Measurements from ENCODE around the gene TTPAL. TPM values are rescaled to one million over a fixed set of nuclear protein-coding genes. Genes with fewer than 3 reads are reported as not detected.

TTPAL gene
- total and polyA plus RNA-seq, 10 of the 15 experiments (the other 5 are each of a cell fraction or from before 2014, with no cell fraction given), result 4.0 to 24.0 (median 9.3) TPM

GRCh38 chr20:44461142-44461802, 14.4 kb upstream of the TTPAL start:
- Histone ChIP-seq H3K79me2 (ENCODE audit: control insufficient read depth, insufficient read depth, low read length) (no peaks in the 10 kb centered on the region), H3K36me3 (ENCODE audit: control insufficient read depth in 2 of 2, insufficient read depth in 2 of 2, low read length in 1 of 2) (no peaks in the 10 kb centered on the region), H3K9me3 (replicated peaks; ENCODE audit: control insufficient read depth, insufficient read depth, low read length) (no peaks in the 10 kb centered on the region), H3K4me2 (ENCODE audit: control insufficient read depth, insufficient read depth) (no peak overlapping the region), H3K4me3 (no peak overlapping the region), H3K27me3 (replicated peaks in 1 of 2; ENCODE audit: control insufficient read depth in 2 of 2, insufficient read depth in 2 of 2, low read length in 1 of 2) (no peaks in the 10 kb centered on the region), H3K9ac (ENCODE audit: control insufficient read depth, insufficient read depth, low read length) (no peak overlapping the region), H2AFZ (ENCODE audit: control insufficient read depth, low read depth, low read length) (no peak overlapping the region), H3K27ac (ENCODE audit: control insufficient read depth, insufficient read depth) (no peak overlapping the region), H3K4me1 (ENCODE audit: control insufficient read depth, insufficient read depth, low read length) (no peaks in the 10 kb centered on the region), H4K20me1 (ENCODE audit: control insufficient read depth, insufficient read depth) (no peaks in the 10 kb centered on the region)
- ChIA-PET POLR2A (no interaction called here), CTCF (interaction anchor here (0.8 to 1.9 kb wide), 13 partner anchors 9 to 248 kb away, joined by 3 to 9 read pairs (median 4); partner anchors contain the start of gene TTPAL), RAD21 (ENCODE audit: unreplicated experiment) (no interaction called here), SMC1A (ENCODE audit: uncharacterized antibody, unreplicated experiment) (interaction anchor here (0.7 to 1.4 kb wide), 5 partner anchors 8 to 244 kb away, joined by 3 to 5 read pairs (median 4); no protein-coding TSS in a partner anchor)
- no TSS peak for BruUV-seq (replicated peaks)
- TF ChIP-seq JUNB (IDR thresholded peaks at IDR 0.05) (no peak), DPF2 (IDR thresholded peaks at IDR 0.05) (no peak), HDAC2 (IDR thresholded peaks at IDR 0.05) (no peak), HCFC1 (IDR thresholded peaks at IDR 0.05; ENCODE audit: low read length) (no peak), RCOR1 (conservative IDR thresholded peaks at IDR 0.05; ENCODE audit: low read depth, low read length) (no peak), NFYB (IDR thresholded peaks at IDR 0.05; ENCODE audit: insufficient read depth, low read depth, low read length) (no peak), SUPT20H (IDR thresholded peaks at IDR 0.05; ENCODE audit: borderline replicate concordance, control insufficient read depth, low read depth, low read length) (no peak), RAD21 (IDR thresholded peaks at IDR 0.05; ENCODE audit: insufficient read depth, low read depth, low read length) (no peak), RELA (IDR thresholded peaks at IDR 0.05; ENCODE audit: borderline replicate concordance, partially characterized antibody) (no peak), IRF4 (IDR thresholded peaks at IDR 0.05; ENCODE audit: low read depth, low read length) (no peak)
- TF ChIP-seq, protein P1, sequence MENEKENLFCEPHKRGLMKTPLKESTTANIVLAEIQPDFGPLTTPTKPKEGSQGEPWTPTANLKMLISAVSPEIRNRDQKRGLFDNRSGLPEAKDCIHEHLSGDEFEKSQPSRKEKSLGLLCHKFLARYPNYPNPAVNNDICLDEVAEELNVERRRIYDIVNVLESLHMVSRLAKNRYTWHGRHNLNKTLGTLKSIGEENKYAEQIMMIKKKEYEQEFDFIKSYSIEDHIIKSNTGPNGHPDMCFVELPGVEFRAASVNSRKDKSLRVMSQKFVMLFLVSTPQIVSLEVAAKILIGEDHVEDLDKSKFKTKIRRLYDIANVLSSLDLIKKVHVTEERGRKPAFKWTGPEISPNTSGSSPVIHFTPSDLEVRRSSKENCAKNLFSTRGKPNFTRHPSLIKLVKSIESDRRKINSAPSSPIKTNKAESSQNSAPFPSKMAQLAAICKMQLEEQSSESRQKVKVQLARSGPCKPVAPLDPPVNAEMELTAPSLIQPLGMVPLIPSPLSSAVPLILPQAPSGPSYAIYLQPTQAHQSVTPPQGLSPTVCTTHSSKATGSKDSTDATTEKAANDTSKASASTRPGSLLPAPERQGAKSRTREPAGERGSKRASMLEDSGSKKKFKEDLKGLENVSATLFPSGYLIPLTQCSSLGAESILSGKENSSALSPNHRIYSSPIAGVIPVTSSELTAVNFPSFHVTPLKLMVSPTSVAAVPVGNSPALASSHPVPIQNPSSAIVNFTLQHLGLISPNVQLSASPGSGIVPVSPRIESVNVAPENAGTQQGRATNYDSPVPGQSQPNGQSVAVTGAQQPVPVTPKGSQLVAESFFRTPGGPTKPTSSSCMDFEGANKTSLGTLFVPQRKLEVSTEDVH (IDR thresholded peaks at IDR 0.05; ENCODE audit: low read depth, partially characterized antibody), result no peak
- TF ChIP-seq, protein P2, sequence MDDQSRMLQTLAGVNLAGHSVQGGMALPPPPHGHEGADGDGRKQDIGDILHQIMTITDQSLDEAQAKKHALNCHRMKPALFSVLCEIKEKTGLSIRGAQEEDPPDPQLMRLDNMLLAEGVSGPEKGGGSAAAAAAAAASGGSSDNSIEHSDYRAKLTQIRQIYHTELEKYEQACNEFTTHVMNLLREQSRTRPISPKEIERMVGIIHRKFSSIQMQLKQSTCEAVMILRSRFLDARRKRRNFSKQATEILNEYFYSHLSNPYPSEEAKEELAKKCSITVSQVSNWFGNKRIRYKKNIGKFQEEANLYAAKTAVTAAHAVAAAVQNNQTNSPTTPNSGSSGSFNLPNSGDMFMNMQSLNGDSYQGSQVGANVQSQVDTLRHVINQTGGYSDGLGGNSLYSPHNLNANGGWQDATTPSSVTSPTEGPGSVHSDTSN (IDR thresholded peaks at IDR 0.05; ENCODE audit: insufficient replicate concordance, low read depth, low read length), result no peak
- no peak; the same call in 2 of the 3 replicates for ATAC-seq
- no peak for DNase-seq (ENCODE audit: low read depth, low spot score)
- in situ Hi-C loops (cut with MboI) (no loop called here), intact Hi-C loops (cut with micrococcal nuclease; ENCODE audit: unreplicated experiment) (loop anchor here (2.0 to 5.0 kb wide), 2 partner anchors 72 to 244 kb away; no protein-coding TSS in a partner anchor)
- 41% methylated on average over 6 of the region's 6 CpGs for WGBS (ENCODE audit: insufficient coverage, insufficient replicate concordance, low lambda C conversion rate, missing lambda C conversion rate)
- no peak for FAIRE-seq

Measured in GM12878 (cell line).